Measurements from ENCODE around the gene GLIS1. TPM values are rescaled to one million over a fixed set of nuclear protein-coding genes. Genes with fewer than 3 reads are reported as not detected.

Gene GLIS1
- total RNA-seq, 2 experiments from 2014 or later, result not detected

- POLR2A ChIA-PET, result no interaction called here
- Mint-ChIP-seq H3K4me1 (no peaks in the 10 kb centered on the region), H3K27me3 (peaks cover 14% of the 10 kb centered on the region), H3K4me3 (no peak overlapping the region), H3K9me3 (no peaks in the 10 kb centered on the region), H3K36me3 (ENCODE audit: low read depth) (no peaks in the 10 kb centered on the region), H3K27ac (no peak overlapping the region)
- DNase-seq, result no peak
- CTCF ChIA-PET, result no interaction called here
Measured at GRCh38 chr1:53644496-53644895, 94.5 kb downstream of the GLIS1 start.

- H3K27me3 Mint-ChIP-seq, result peaks cover 14% of the 10 kb centered on the region
- ChIA-PET POLR2A (no interaction called here), CTCF (no interaction called here)
- no peak overlapping the region for H3K27ac Mint-ChIP-seq
- H3K4me1 Mint-ChIP-seq, result no peaks in the 10 kb centered on the region
- no peaks in the 10 kb centered on the region for H3K9me3 Mint-ChIP-seq
- no peak overlapping the region for H3K4me3 Mint-ChIP-seq
- DNase-seq, result no peak
- no peaks in the 10 kb centered on the region for H3K36me3 Mint-ChIP-seq (ENCODE audit: low read depth)
Measured at GRCh38 chr1:53643881-53644390, 95.0 kb downstream of the GLIS1 start.

- no peaks in the 10 kb centered on the region for H3K36me3 Mint-ChIP-seq (ENCODE audit: low read depth)
- peaks cover 12% of the 10 kb centered on the region for H3K27me3 Mint-ChIP-seq
- no peaks in the 10 kb centered on the region for H3K9me3 Mint-ChIP-seq
- no peaks in the 10 kb centered on the region for H3K4me1 Mint-ChIP-seq
- H3K4me3 Mint-ChIP-seq, result no peak overlapping the region
- ChIA-PET POLR2A (no interaction called here), CTCF (interaction anchor here (1.1 kb wide), 1 partner anchor 18 kb away, joined by 5 read pairs; no protein-coding TSS in a partner anchor)
- H3K27ac Mint-ChIP-seq, result no peak overlapping the region
- DNase-seq, result no peak
Measured at GRCh38 chr1:53643041-53643880, 95.7 kb downstream of the GLIS1 start.

- Mint-ChIP-seq H3K36me3 (ENCODE audit: low read depth) (no peaks in the 10 kb centered on the region), H3K4me1 (no peaks in the 10 kb centered on the region), H3K4me3 (no peak overlapping the region), H3K27ac (no peak overlapping the region), H3K9me3 (no peaks in the 10 kb centered on the region), H3K27me3 (peaks cover 9% of the 10 kb centered on the region)
- DNase-seq, result no peak
- ChIA-PET POLR2A (no interaction called here), CTCF (interaction anchor here (1.1 kb wide), 1 partner anchor 17 kb away, joined by 5 read pairs; no protein-coding TSS in a partner anchor)
Measured at GRCh38 chr1:53642607-53643006, 96.4 kb downstream of the GLIS1 start.

- ChIA-PET POLR2A (no interaction called here), CTCF (no interaction called here)
- H3K27ac Mint-ChIP-seq, result no peak overlapping the region
- H3K4me3 Mint-ChIP-seq, result no peak overlapping the region
- H3K27me3 Mint-ChIP-seq, result peaks cover 5% of the 10 kb centered on the region
- no peak for DNase-seq
- H3K36me3 Mint-ChIP-seq (ENCODE audit: low read depth), result no peaks in the 10 kb centered on the region
- no peaks in the 10 kb centered on the region for H3K9me3 Mint-ChIP-seq
- no peaks in the 10 kb centered on the region for H3K4me1 Mint-ChIP-seq
Measured at GRCh38 chr1:53642215-53642555, 96.8 kb downstream of the GLIS1 start.

GRCh38 chr1:53641481-53642214 lies 97.3 kb downstream of the GLIS1 start:
- Mint-ChIP-seq H3K36me3 (ENCODE audit: low read depth) (no peaks in the 10 kb centered on the region), H3K27ac (no peak overlapping the region), H3K27me3 (peaks cover 2% of the 10 kb centered on the region), H3K9me3 (no peaks in the 10 kb centered on the region), H3K4me3 (no peak overlapping the region), H3K4me1 (no peaks in the 10 kb centered on the region)
- POLR2A ChIA-PET, result interaction anchor here (0.5 kb wide), 1 partner anchor 210 kb away, joined by 4 read pairs; no protein-coding TSS in a partner anchor
- DNase-seq, result no peak
- CTCF ChIA-PET, result interaction anchor here (1.1 kb wide), 1 partner anchor 373 kb away, joined by 5 read pairs; no protein-coding TSS in a partner anchor

- H3K4me3 Mint-ChIP-seq, result no peak overlapping the region
- POLR2A ChIA-PET, result no interaction called here
- no peaks in the 10 kb centered on the region for H3K27me3 Mint-ChIP-seq
- no peaks in the 10 kb centered on the region for H3K36me3 Mint-ChIP-seq (ENCODE audit: low read depth)
- H3K4me1 Mint-ChIP-seq, result no peaks in the 10 kb centered on the region
- H3K9me3 Mint-ChIP-seq, result no peaks in the 10 kb centered on the region
- no peak for DNase-seq
- H3K27ac Mint-ChIP-seq, result no peak overlapping the region
- CTCF ChIA-PET, result interaction anchor here (1.1 kb wide), 1 partner anchor 372 kb away, joined by 5 read pairs; no protein-coding TSS in a partner anchor
Measured at GRCh38 chr1:53640701-53641075, 98.3 kb downstream of the GLIS1 start.

- POLR2A ChIA-PET, result no interaction called here
- CTCF ChIA-PET, result no interaction called here
- no peaks in the 10 kb centered on the region for H3K4me1 Mint-ChIP-seq
- H3K4me3 Mint-ChIP-seq, result no peak overlapping the region
- no peak overlapping the region for H3K27ac Mint-ChIP-seq
- H3K27me3 Mint-ChIP-seq, result no peaks in the 10 kb centered on the region
- no peaks in the 10 kb centered on the region for H3K36me3 Mint-ChIP-seq (ENCODE audit: low read depth)
- no peak for DNase-seq
- no peaks in the 10 kb centered on the region for H3K9me3 Mint-ChIP-seq
Measured at GRCh38 chr1:53639996-53640700, 98.8 kb downstream of the GLIS1 start.

- ChIA-PET POLR2A (no interaction called here), CTCF (no interaction called here)
- H3K36me3 Mint-ChIP-seq (ENCODE audit: low read depth), result no peaks in the 10 kb centered on the region
- H3K27ac Mint-ChIP-seq, result no peak overlapping the region
- no peaks in the 10 kb centered on the region for H3K9me3 Mint-ChIP-seq
- DNase-seq, result no peak
- H3K27me3 Mint-ChIP-seq, result no peaks in the 10 kb centered on the region
- H3K4me3 Mint-ChIP-seq, result no peak overlapping the region
- H3K4me1 Mint-ChIP-seq, result no peaks in the 10 kb centered on the region
Measured at GRCh38 chr1:53639251-53639763, 99.7 kb downstream of the GLIS1 start.

GRCh38 chr1:53638360-53639035 lies 100.5 kb downstream of the GLIS1 start:
- ChIA-PET CTCF (no interaction called here), POLR2A (no interaction called here)
- Mint-ChIP-seq H3K9me3 (no peaks in the 10 kb centered on the region), H3K27me3 (no peaks in the 10 kb centered on the region), H3K4me1 (no peaks in the 10 kb centered on the region), H3K27ac (no peak overlapping the region), H3K36me3 (ENCODE audit: low read depth) (no peaks in the 10 kb centered on the region), H3K4me3 (no peak overlapping the region)
- DNase-seq, result no peak

GRCh38 chr1:53637511-53638359 lies 101.2 kb downstream of the GLIS1 start:
- Mint-ChIP-seq H3K4me1 (no peaks in the 10 kb centered on the region), H3K9me3 (no peaks in the 10 kb centered on the region), H3K36me3 (ENCODE audit: low read depth) (no peaks in the 10 kb centered on the region), H3K27ac (no peak overlapping the region), H3K27me3 (no peaks in the 10 kb centered on the region), H3K4me3 (no peak overlapping the region)
- no peak for DNase-seq
- ChIA-PET CTCF (interaction anchor here (0.8 kb wide), 1 partner anchor 10 kb away, joined by 3 read pairs; no protein-coding TSS in a partner anchor), POLR2A (no interaction called here)
